T follicular helper cell (primary cell): ENCODE data around the gene CXCR2.
A peak's percentile ranks its signal among the peaks of the same experiment; 100 is the strongest.
"Not testable (repeated sequence)": the region's sequence is repeated elsewhere in the genome, so short reads cannot be mapped to it uniquely, and the experiment has no call there.

Experiments
- DNase-seq: peaks from one replicate; pipeline ENCODE4 v3.0.0-alpha.2; 2020; ENCODE audit warnings: low read depth

The CXCR2 gene

DNA sequence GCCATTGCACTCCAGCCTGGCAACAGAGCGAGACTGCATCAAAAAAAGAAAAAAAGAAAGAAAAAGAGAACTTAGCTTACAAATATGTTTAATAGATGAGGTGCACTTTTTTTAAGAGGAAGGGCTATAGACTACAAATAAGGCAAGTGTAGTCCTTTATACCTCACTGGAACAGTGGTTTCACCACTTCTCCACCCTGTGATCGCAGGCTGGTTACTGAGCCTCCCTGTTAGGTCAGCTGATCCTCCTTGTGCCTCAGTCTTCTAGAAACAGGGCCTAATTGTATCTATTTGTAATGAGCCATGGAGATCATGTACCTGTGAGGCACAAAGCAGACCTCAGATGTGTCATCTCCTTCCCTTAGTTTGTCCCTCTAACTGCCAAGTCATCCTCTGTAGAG is 4.5 kb downstream of the CXCR2 start:
- DNase-seq = no peak

DNA sequence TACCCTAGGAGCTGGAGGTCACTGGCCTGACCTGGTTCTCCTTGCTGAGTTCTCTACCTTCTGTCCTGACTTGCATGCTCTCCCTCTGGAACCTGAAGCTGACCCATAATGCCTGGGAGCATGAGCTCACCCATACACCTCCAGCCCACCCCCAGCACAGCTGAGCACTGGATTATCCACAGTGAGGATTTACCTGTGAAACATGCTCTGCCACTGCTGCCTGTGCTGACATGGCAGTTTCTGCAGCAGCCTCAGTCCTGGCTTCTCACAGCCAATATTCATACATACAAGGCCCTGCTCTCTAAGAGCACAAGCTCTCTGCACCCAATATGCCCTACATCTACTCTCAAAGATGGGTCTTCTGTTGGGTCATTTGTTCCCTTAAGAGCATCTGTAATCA is 5.0 kb downstream of the CXCR2 start:
- no peak for DNase-seq

DNA sequence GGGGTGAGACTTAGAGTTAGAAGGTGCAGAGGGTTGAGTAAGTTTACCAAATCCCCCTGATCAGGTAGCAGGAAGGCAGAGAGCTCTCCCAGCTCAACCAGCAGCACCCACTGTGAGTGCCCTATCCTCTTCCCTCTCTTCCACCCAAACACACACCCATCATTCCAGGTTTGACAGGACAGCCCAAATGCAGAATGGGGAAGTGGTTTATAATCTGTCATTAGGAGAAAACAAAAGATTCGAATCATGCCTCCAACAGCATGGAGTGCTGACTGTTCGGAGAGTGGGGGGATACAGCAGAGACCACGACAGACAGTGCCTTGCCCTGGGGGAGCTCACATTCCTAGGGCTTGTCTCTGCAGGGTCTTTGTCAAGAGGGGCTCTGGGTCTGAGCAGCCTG is 11.7 kb downstream of the CXCR2 start:
- no peak for DNase-seq

GRCh38 chr2:218138047-218138446 is 12.2 kb downstream of the CXCR2 start:
- DNase-seq = no peak

- DNase-seq = no peak
Observed at GRCh38 chr2:218145124-218145523, 19.3 kb downstream of the CXCR2 start.

DNA sequence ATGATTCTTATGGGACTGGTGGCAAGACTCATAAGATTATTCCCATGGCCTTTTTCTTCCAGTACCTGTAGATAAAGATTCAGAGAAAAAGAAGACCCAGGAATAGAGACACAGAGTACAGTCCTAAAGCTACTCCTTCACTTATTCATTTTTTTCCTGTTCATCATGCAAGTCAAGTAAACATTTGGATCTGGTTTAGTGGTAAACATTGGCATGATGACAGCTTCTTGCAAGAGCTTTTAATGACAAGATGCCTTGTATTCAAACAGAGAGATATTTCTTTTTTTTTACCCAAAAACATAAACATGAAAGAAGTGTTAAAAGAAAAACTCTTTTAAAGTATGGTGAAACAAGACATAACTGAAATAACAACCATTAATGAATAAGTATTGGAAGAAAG is 20.2 kb downstream of the CXCR2 start:
- DNase-seq = no peak

DNA sequence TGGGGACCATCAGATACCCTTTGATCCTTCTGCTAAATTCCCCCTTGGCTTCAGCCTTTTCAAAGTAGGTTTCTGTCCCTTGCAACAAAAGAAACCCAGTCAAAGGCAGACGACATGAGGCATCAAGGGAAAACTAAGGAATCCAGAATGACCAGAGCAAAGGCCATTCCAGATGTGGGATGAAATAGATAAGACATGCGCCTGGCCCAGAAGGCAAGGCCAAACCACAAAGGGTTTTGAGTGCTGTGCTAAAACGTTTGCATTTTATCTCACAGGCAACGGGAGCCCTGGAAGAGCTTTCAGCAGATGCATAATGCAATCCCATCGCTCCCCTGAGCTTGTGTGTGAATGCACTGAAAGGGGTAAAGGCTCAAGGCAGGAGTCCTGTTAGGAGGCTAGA is 23.3 kb downstream of the CXCR2 start:
- DNase-seq = no peak

DNA sequence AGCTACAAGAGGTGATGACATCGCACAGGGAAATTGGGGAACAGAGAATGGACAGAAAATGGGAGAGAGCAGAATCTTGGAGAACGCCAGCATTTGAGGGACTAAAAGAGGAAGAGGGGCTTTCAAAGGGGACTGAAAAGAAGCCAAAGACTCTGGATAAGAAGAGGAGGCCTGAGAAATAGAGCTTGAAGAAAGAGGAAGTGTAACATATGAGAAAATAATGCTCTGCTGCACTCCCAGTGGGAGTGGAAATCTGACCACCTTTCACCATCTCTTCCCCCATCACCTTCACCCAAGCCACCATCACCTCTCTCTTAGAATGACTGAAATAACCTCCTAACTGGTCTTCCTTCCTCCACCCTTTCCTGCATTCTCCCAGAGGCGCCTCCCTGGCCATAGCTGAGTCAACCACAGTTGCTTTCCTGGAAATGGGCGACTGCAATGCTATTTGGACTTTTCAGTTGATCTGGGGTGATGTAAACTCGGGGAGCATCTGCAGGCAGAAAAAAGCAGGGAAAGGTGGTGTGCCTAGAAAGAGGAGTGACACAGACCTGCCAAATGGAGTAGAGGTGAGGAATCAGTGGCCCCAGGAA is 24.1 kb downstream of the CXCR2 start:
- DNase-seq = no peak

GRCh38 chr2:218152172-218152571 is 26.3 kb downstream of the CXCR2 start:
- DNase-seq = no peak

DNA sequence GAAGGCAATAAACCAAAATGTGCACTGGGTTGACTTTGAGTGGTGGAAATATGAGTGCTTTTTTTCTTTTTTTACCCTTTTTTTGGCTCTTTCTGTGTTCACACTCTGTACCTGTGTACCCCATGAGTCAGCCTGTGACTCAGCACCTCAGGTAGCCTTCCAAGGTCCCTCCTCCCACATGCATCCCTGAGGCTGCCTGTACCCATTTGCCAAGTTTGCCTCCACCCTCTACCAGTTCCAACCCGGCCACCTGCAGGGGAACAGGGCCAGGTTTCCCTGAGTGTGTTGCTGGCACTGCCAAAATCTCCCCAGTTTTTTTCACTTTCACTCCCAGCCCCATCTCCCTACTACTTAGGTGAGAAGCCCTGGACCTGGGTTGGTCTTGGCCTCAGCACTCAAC is 26.9 kb downstream of the CXCR2 start:
- DNase-seq = no peak

- DNase-seq = no peak
Observed at GRCh38 chr2:218155953-218156479, 30.2 kb downstream of the CXCR2 start.

DNA sequence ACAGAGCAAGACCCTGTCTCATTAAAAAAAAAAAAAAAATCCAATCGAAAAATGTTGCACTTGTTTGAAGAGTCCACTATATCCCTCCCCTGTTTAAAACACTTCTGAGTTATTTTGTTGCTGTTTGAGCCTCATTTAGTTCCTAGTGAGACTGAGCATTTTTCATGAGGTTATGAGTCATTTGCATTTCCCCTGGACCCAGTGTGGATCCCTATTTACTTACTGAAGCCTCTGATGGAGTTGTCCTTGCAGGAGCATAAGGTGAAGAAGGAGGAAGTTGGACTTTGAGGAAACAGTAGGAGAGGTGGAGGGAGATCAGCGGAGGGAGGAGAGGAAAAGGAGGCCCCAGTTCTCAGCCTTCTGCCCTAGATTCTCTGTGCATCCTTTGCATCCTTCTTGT is 35.8 kb downstream of the CXCR2 start:
- DNase-seq = no peak

DNA sequence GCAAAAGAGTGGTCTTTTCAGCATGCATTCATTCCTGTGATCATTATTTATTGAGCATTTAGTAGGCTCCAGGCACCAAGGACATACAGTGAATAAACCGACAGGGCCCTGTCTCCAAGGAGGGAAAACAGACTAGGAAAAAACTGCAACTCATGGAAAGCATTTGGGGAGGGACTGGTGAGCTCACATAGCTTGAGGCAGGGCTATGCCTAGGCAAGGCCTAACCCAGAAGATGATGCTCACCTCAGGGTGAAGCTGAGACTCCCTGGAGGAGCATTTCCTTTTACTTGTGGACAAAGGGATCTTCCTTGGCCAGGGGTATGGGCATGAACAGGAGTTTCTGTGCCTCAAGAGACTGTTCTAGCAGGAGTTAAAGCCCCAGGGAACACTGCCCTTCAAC is 37.0 kb downstream of the CXCR2 start:
- no peak for DNase-seq

GRCh38 chr2:218166791-218167190 is 41.0 kb downstream of the CXCR2 start, which contains the start of gene CXCR1:
Gene CXCR1 (minus strand): TSS chr2:218166962. CDS start chr2:218165211, 1,751 bp downstream.
- peak; percentile 10 for DNase-seq

DNA sequence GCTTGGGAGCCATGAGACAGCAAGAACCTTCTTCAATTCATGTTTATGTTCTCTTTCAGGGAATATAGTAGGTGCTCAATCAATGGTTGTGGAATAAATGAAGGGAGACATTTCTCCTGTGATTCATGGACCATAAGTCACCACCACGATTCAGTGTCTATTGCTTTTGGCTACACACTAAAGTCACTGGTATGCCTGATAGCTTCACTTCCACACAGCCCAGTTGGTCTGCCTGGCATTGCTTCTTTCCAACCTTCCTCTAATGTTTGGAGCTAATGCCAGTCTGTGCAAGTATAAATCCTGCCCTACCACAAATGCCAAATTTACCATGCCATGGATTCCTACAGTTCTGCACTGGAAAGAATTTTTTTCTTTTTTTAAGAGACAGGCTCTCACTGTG is 42.2 kb downstream of the CXCR2 start:
- DNase-seq = no peak

DNA sequence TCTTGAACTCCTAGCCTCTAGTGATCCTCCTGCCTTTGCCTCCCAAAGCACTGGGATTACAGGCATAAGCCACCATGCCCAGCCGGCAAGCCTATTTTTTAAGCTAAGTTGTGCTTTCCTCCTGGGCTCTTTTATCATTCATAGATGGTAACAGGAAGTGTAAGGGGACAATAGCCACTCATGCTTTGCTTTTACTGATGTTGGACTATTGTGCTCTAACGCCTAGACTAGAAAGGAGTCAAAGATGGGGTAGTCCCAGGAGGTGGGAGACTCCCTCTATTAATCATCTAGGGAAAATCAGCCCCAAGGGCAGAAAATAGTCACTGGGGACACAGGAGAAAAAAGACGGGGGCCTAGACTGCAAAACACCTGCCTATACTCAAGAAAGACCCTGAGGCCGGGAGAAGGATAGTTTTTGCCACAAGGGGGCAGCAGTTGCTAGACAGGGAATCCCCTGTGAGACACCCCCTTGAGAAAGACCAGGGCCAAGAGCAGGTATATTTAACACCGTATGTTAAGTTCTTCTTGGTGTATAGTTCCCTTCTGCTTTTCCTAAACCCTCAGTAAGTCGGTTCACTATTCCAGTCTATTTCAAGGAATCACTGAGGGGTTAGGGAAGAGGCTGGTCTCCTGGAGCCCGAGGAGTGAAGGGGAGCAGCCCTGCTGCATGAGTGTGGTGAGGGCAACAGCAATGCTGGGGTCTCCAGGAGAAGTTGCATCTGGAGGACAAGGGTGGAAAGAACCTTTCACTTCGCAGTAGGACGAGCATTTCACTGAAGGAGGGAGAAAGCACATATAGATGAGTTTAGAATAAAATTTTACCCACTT is 43.0 kb downstream of the CXCR2 start:
- DNase-seq = peak; percentile 51

GRCh38 chr2:218169757-218170546 is 44.1 kb downstream of the CXCR2 start:
- no peak for DNase-seq

GRCh38 chr2:218171744-218172143 is 45.9 kb downstream of the CXCR2 start:
- DNase-seq = not testable (repeated sequence)

DNA sequence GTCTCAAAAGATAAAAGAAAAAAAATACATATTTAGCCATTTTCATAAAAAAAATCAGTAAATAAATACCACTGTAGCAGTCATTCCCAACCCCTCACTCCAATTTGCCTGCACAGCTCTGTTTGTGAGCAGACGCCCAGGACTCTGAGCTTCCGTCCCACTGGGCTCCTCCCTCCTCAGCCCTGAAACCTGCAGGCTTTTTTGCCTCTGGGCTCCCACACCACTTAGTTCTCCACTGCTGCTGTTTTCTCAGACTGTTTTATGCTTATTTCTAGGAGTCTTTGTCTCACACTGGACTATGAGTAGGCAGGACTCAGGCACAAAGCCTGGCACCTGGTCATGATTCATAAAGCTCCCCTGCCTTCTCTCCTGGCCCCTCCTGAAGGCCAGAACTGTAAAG is 47.0 kb downstream of the CXCR2 start:
- DNase-seq = no peak

GRCh38 chr2:218179782-218180181 is 54.0 kb downstream of the CXCR2 start:
- DNase-seq = no peak

- DNase-seq = no peak
Observed at GRCh38 chr2:218180467-218181114, 54.8 kb downstream of the CXCR2 start.

GRCh38 chr2:218184331-218184730 is 58.5 kb downstream of the CXCR2 start:
- no peak for DNase-seq
